Keratinocyte (primary cell): ENCODE results near the gene ZNF407.

Source experiments
- CTCF ChIP-seq, 3 experiments: IDR thresholded peaks in 1 of 3; conservative IDR thresholded peaks in 1 of 3; optimal IDR thresholded peaks in 1 of 3; 2 replicates in 2 of 3; 3 replicates in 1 of 3; pipeline versions ENCODE3 to v1.5.1; 2011; ENCODE audit warnings: low read length in 3 of 3, mild to moderate bottlenecking in 3 of 3, moderate library complexity in 2 of 3, control low read depth in 1 of 3, inconsistent platforms in 1 of 3; ENCODE audit not compliant: insufficient read depth in 2 of 3; ENCODE audit errors: extremely low read depth in 1 of 3
- EZH2 ChIP-seq: IDR thresholded peaks from one replicate; pipeline ENCODE4 v1.6.1; 2012; ENCODE audit warnings: inconsistent platforms, mild to moderate bottlenecking, low read length, moderate library complexity

- TF ChIP-seq CTCF (optimal IDR thresholded peaks at IDR 0.05 in 1 of 3, IDR thresholded peaks at IDR 0.05 in 1 of 3, conservative IDR thresholded peaks at IDR 0.05 in 1 of 3; ENCODE audit: extremely low read depth in 1 of 3, insufficient read depth in 2 of 3, low read length in 3 of 3) (no peak), EZH2 (no peak)
Observed at GRCh38 chr18:74589811-74590210, 7.9 kb upstream of the ZNF407 start.
